SK-N-SH (cell line): ENCODE results near the gene SLC9A8. TPM values are rescaled to one million over a fixed set of nuclear protein-coding genes. Genes with fewer than 3 reads are reported as not detected.

ENCODE experiments used
- CTCF ChIA-PET: fragments of 300-600, 350-600 bp; formaldehyde crosslinking; extraction: SDS; loops from one replicate; lab custom pipeline; 2021; lab: Yijun Ruan, JAX
- POLR2A ChIA-PET: fragments of 350-600 bp; sonication (Branson Sonifier 250); formaldehyde crosslinking; extraction: SDS; loops from one replicate; lab custom pipeline; 2020; ENCODE audit warnings: antibody characterized with exemption, inconsistent platforms; lab: Yijun Ruan, JAX
- DNase-seq: peaks from one replicate; pipeline ENCODE4 v3.0.0; 2012
- H2AFZ ChIP-seq: fragments of 200-600 bp; sonication (generic); 2 replicates; pipeline ENCODE4 v1.8.1; 2016; ENCODE audit warnings: antibody characterized with exemption, mild to moderate bottlenecking, low read depth
- H3F3A ChIP-seq: fragments of 200-600 bp; sonication (generic); replicated peaks from 2 replicates; pipeline ENCODE3; 2016; ENCODE audit warnings: antibody characterized with exemption, mild to moderate bottlenecking; ENCODE audit not compliant: insufficient read depth
- H3K27ac ChIP-seq, 2 experiments: fragments of 200-500 bp in 1 of 2; fragments of 200-600 bp in 1 of 2; sonication (Bioruptor generic) in 1 of 2; sonication (generic), shearing (Covaris generic) in 1 of 2; 2 replicates each; pipeline versions ENCODE4 v1.5.1 to v1.6.1; 2014 to 2016; ENCODE audit warnings: low read depth in 2 of 2, inconsistent platforms in 1 of 2, low read length in 1 of 2, mild to moderate bottlenecking in 1 of 2, mixed read lengths in 1 of 2
- H3K27me3 ChIP-seq: fragments of 200-600 bp; sonication (generic), shearing (Covaris generic); 2 replicates; pipeline ENCODE4 v1.6.1; 2016; ENCODE audit warnings: mixed run types; ENCODE audit not compliant: insufficient read depth
- H3K36me3 ChIP-seq, 2 experiments: fragments of 200-500 bp in 1 of 2; fragments of 200-600 bp in 1 of 2; sonication (Bioruptor generic) in 1 of 2; sonication (generic) in 1 of 2; replicated peaks in 1 of 2; 2 replicates each; pipeline versions ENCODE3 to v1.5.1; 2014 to 2016; ENCODE audit warnings: low read length in 1 of 2, mild to moderate bottlenecking in 1 of 2; ENCODE audit not compliant: insufficient read depth in 2 of 2, control insufficient read depth in 1 of 2
- H3K4me1 ChIP-seq, 2 experiments: fragments of 200-500 bp in 1 of 2; fragments of 200-600 bp in 1 of 2; sonication (Bioruptor generic) in 1 of 2; sonication (generic), shearing (Covaris generic) in 1 of 2; 2 replicates each; pipeline versions ENCODE4 v1.5.1 to v1.6.1; 2014 to 2016; ENCODE audit warnings: low read depth in 1 of 2, low read length in 1 of 2, mixed run types in 1 of 2; ENCODE audit not compliant: insufficient read depth in 2 of 2, control insufficient read depth in 1 of 2
- H3K4me2 ChIP-seq: fragments of 200-600 bp; sonication (generic), shearing (Covaris generic); 2 replicates; pipeline ENCODE4 v1.6.1; 2017; ENCODE audit warnings: mixed run types
- H3K4me3 ChIP-seq, 2 experiments: fragments of 200-500 bp in 1 of 2; fragments of 200-600 bp in 1 of 2; sonication (Bioruptor generic) in 1 of 2; sonication (generic), shearing (Covaris generic) in 1 of 2; 2 replicates each; pipeline versions ENCODE4 v1.5.1 to v1.8.1; 2014 to 2016; ENCODE audit warnings: low read depth in 2 of 2, inconsistent platforms in 1 of 2, low read length in 1 of 2, mild to moderate bottlenecking in 1 of 2, mixed read lengths in 1 of 2, moderate library complexity in 1 of 2
- H3K79me2 ChIP-seq: fragments of 200-600 bp; sonication (generic); 2 replicates; pipeline ENCODE4 v1.8.1; 2017; ENCODE audit warnings: mild to moderate bottlenecking; ENCODE audit not compliant: insufficient read depth
- H3K9ac ChIP-seq: fragments of 200-600 bp; sonication (generic); 2 replicates; pipeline ENCODE4 v1.6.1; 2017; ENCODE audit warnings: mixed run types
- H3K9me2 ChIP-seq: fragments of 200-600 bp; sonication (generic); 2 replicates; pipeline ENCODE4 v1.6.1; 2017; ENCODE audit warnings: mixed run types
- H3K9me3 ChIP-seq: fragments of 200-600 bp; sonication (generic); 2 replicates; pipeline ENCODE4 v1.6.1; 2017; ENCODE audit warnings: mixed run types, mild to moderate bottlenecking, moderate library complexity
- H4K20me1 ChIP-seq: fragments of 200-600 bp; sonication (generic); 2 replicates; pipeline ENCODE4 v1.6.1; 2017; ENCODE audit warnings: mild to moderate bottlenecking, mixed run types; ENCODE audit not compliant: insufficient read depth
- ELF1 ChIP-seq: IDR thresholded peaks from 2 replicates; pipeline ENCODE4 v1.4.0; 2012
- FOXJ3 ChIP-seq: sonication (generic); formaldehyde crosslinking; IDR thresholded peaks from 2 replicates; pipeline ENCODE4 v1.5.1; 2020; ENCODE audit warnings: mild to moderate bottlenecking, missing genetic modification reagents
- GABPA ChIP-seq: IDR thresholded peaks from 2 replicates; pipeline ENCODE4 v1.4.0; 2012; ENCODE audit warnings: low read depth, mild to moderate bottlenecking
- GATA2 ChIP-seq: sonication (generic); formaldehyde crosslinking; IDR thresholded peaks from 2 replicates; pipeline ENCODE4 v1.5.0; 2020; ENCODE audit warnings: mild to moderate bottlenecking, missing genetic modification reagents
- NRF1 ChIP-seq: IDR thresholded peaks from 2 replicates; pipeline ENCODE4 v1.6.1; 2012; ENCODE audit warnings: low read depth, mild to moderate bottlenecking, low read length
- RAD21 ChIP-seq: IDR thresholded peaks from 2 replicates; pipeline ENCODE4 v1.6.1; 2012; ENCODE audit warnings: mild to moderate bottlenecking, low read length
- TAF1 ChIP-seq: IDR thresholded peaks from 2 replicates; pipeline ENCODE4 v1.6.1; 2012; ENCODE audit warnings: low read depth, mild to moderate bottlenecking, low read length, moderate library complexity, borderline replicate concordance
- TCF12 ChIP-seq: IDR thresholded peaks from 2 replicates; pipeline ENCODE4 v1.4.0; 2012
- WGBS: methylation state at CpG from one replicate; pipeline ENCODE4 v1.1.6; 2017; ENCODE audit warnings: low lambda C conversion rate; 5-methylcytosine and 5-hydroxymethylcytosine counted together
- polyA plus RNA-seq, 3 experiments: library from polyadenylated mRNA; depleted of rRNA; stranded (reverse); fragments of >200 nt; gene quantifications; 2 replicates each; pipeline ENCODE4 v1.2.3, GENCODE V29; 2012
- TF ChIP-seq, protein P1 (sequence below): IDR thresholded peaks from 2 replicates; pipeline ENCODE4; 2012
- TF ChIP-seq, protein P2 (sequence below): IDR thresholded peaks from 2 replicates; pipeline ENCODE4 v1.4.0; 2012; ENCODE audit warnings: low read depth
- TF ChIP-seq, protein P3 (sequence below): IDR thresholded peaks from 2 replicates; pipeline ENCODE4 v1.6.1; 2012; ENCODE audit warnings: mild to moderate bottlenecking, low read depth, low read length, moderate library complexity
- TF ChIP-seq, protein P4 (sequence below): fragments of 200-600 bp; sonication (generic); IDR thresholded peaks from 2 replicates; pipeline ENCODE4 v1.6.1; 2017; ENCODE audit warnings: antibody characterized with exemption, mild to moderate bottlenecking, moderate library complexity

Gene SLC9A8
- polyA plus RNA-seq, 1 of the 3 experiments (the other 2 are of a cell fraction) = 3.4 TPM

DNA sequence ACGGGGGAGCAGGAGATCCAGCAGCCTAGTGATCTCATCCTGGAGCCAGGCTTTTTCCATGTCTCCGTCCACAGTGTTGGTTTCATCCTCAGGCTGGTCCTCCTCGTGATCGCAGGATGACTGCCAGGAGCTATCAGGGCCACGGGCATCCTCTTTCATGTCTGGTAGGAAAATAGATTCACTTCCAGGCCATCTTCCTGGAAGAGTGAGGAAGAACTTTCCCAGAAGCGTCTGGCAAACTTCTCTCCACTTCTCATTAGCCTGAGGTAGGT, 15.3 kb upstream of the SLC9A8 start:
- no peak overlapping the region for H2AFZ ChIP-seq
- WGBS = 85% methylated on average over 6 of the region's 6 CpGs
- H4K20me1 ChIP-seq = no peaks in the 10 kb centered on the region

DNA sequence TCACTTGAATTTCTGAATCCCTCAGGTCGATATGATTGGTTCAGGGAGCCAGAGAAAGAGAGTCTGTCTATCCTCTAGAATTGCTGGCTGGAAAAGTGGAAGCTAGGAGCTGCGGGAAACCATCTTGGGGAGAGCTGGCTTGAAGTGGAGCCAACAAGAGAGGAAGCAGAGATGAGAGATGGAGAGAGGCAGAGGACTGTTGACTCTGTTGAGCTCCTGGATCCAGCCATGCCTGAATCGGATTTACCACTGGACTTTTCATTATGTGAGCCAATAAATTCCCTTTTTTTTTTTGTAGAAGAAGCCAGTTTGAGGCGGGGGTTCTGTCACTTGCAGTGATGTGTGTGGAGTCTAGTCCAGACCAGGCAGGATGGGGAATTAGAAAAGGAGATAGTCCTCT, 13.9 kb upstream of the SLC9A8 start:
- DNase-seq = no peak
- Histone ChIP-seq H3F3A (no peaks in the 10 kb centered on the region), H3K79me2 (no peaks in the 10 kb centered on the region), H3K27me3 (no peaks in the 10 kb centered on the region), H3K4me2 (no peak overlapping the region), H3K36me3 (no peaks in the 10 kb centered on the region), H4K20me1 (no peaks in the 10 kb centered on the region), H3K27ac (no peak overlapping the region), H3K4me1 (no peaks in the 10 kb centered on the region), H2AFZ (no peak overlapping the region), H3K9ac (no peak overlapping the region), H3K9me3 (no peaks in the 10 kb centered on the region), H3K9me2 (no peaks in the 10 kb centered on the region), H3K4me3 (no peak overlapping the region)
- WGBS = 56% methylated on average over 4 of the region's 4 CpGs
- TF ChIP-seq TAF1 (no peak), FOXJ3 (CRISPR knock-in tag) (no peak), RAD21 (no peak), TCF12 (no peak), NRF1 (no peak), ELF1 (no peak), GABPA (no peak)
- TF ChIP-seq, protein P1, sequence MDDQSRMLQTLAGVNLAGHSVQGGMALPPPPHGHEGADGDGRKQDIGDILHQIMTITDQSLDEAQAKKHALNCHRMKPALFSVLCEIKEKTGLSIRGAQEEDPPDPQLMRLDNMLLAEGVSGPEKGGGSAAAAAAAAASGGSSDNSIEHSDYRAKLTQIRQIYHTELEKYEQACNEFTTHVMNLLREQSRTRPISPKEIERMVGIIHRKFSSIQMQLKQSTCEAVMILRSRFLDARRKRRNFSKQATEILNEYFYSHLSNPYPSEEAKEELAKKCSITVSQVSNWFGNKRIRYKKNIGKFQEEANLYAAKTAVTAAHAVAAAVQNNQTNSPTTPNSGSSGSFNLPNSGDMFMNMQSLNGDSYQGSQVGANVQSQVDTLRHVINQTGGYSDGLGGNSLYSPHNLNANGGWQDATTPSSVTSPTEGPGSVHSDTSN = no peak
- TF ChIP-seq, protein P2, sequence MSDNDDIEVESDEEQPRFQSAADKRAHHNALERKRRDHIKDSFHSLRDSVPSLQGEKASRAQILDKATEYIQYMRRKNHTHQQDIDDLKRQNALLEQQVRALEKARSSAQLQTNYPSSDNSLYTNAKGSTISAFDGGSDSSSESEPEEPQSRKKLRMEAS = no peak
- TF ChIP-seq, protein P3, sequence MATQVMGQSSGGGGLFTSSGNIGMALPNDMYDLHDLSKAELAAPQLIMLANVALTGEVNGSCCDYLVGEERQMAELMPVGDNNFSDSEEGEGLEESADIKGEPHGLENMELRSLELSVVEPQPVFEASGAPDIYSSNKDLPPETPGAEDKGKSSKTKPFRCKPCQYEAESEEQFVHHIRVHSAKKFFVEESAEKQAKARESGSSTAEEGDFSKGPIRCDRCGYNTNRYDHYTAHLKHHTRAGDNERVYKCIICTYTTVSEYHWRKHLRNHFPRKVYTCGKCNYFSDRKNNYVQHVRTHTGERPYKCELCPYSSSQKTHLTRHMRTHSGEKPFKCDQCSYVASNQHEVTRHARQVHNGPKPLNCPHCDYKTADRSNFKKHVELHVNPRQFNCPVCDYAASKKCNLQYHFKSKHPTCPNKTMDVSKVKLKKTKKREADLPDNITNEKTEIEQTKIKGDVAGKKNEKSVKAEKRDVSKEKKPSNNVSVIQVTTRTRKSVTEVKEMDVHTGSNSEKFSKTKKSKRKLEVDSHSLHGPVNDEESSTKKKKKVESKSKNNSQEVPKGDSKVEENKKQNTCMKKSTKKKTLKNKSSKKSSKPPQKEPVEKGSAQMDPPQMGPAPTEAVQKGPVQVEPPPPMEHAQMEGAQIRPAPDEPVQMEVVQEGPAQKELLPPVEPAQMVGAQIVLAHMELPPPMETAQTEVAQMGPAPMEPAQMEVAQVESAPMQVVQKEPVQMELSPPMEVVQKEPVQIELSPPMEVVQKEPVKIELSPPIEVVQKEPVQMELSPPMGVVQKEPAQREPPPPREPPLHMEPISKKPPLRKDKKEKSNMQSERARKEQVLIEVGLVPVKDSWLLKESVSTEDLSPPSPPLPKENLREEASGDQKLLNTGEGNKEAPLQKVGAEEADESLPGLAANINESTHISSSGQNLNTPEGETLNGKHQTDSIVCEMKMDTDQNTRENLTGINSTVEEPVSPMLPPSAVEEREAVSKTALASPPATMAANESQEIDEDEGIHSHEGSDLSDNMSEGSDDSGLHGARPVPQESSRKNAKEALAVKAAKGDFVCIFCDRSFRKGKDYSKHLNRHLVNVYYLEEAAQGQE = no peak
- POLR2A ChIA-PET = no interaction called here
- CTCF ChIA-PET = interaction anchor here (0.6 to 1.5 kb wide), 3 partner anchors 28 to 90 kb away, joined by 3 read pairs; no protein-coding TSS in a partner anchor

More for the DNA sequence above, 15.3 kb upstream of the SLC9A8 start:
- no peak for TF ChIP-seq GATA2 (CRISPR knock-in tag)
- TF ChIP-seq, protein P4, sequence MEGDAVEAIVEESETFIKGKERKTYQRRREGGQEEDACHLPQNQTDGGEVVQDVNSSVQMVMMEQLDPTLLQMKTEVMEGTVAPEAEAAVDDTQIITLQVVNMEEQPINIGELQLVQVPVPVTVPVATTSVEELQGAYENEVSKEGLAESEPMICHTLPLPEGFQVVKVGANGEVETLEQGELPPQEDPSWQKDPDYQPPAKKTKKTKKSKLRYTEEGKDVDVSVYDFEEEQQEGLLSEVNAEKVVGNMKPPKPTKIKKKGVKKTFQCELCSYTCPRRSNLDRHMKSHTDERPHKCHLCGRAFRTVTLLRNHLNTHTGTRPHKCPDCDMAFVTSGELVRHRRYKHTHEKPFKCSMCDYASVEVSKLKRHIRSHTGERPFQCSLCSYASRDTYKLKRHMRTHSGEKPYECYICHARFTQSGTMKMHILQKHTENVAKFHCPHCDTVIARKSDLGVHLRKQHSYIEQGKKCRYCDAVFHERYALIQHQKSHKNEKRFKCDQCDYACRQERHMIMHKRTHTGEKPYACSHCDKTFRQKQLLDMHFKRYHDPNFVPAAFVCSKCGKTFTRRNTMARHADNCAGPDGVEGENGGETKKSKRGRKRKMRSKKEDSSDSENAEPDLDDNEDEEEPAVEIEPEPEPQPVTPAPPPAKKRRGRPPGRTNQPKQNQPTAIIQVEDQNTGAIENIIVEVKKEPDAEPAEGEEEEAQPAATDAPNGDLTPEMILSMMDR = no peak
- no peaks in the 10 kb centered on the region for H3K79me2 ChIP-seq
- ChIA-PET CTCF (interaction anchor here (0.7 to 1.0 kb wide), 2 partner anchors 10 to 187 kb away, joined by 3 read pairs; no protein-coding TSS in a partner anchor), POLR2A (no interaction called here)
- H3K9ac ChIP-seq = no peak overlapping the region
- H3K4me2 ChIP-seq = no peak overlapping the region
- H3K27me3 ChIP-seq = no peaks in the 10 kb centered on the region
- no peak for DNase-seq
- H3F3A ChIP-seq = no peaks in the 10 kb centered on the region
- no peaks in the 10 kb centered on the region for H3K9me2 ChIP-seq
- H3K4me1 ChIP-seq = no peaks in the 10 kb centered on the region
- no peak overlapping the region for H3K27ac ChIP-seq
- no peaks in the 10 kb centered on the region for H3K36me3 ChIP-seq
- H3K9me3 ChIP-seq = no peaks in the 10 kb centered on the region
- H3K4me3 ChIP-seq = no peak overlapping the region
